Fibroblast of pulmonary artery (primary cell): Measurements from ENCODE around the gene LYPD6.

ENCODE experiments used
- DNase-seq: peaks from one replicate; pipeline ENCODE4 v3.0.0-alpha.2; 2010; ENCODE audit warnings: low read depth
- H3K4me3 ChIP-seq: replicated peaks from 2 replicates; pipeline ENCODE4 v1.5.1; 2011; ENCODE audit warnings: low read depth, mild to moderate bottlenecking, control low read depth, low read length, moderate library complexity
- CTCF ChIP-seq: IDR thresholded peaks from 2 replicates; pipeline ENCODE4 v1.5.1; 2011; ENCODE audit warnings: mild to moderate bottlenecking, control low read depth, low read length, inconsistent platforms; ENCODE audit errors: missing control alignments

LYPD6 gene

GRCh38 chr2:149344105-149344504, 13.7 kb downstream of the LYPD6 start:
- no peak for DNase-seq
- H3K4me3 ChIP-seq: no peak overlapping the region
- TF ChIP-seq CTCF: no peak

- DNase-seq: no peak
These were observed 15.9 kb downstream of the LYPD6 start for GRCh38 chr2:149346272-149346671.

GRCh38 chr2:149348291-149348690, 17.9 kb downstream of the LYPD6 start:
- DNase-seq: no peak
- no peak overlapping the region for H3K4me3 ChIP-seq
- TF ChIP-seq CTCF: no peak

More at GRCh38 chr2:149346272-149346671, 15.9 kb downstream of the LYPD6 start:
- TF ChIP-seq CTCF: no peak
- no peak overlapping the region for H3K4me3 ChIP-seq

- TF ChIP-seq CTCF: no peak
- no peak overlapping the region for H3K4me3 ChIP-seq
- DNase-seq: no peak
These were observed 23.0 kb downstream of the LYPD6 start for GRCh38 chr2:149353421-149353820.

GRCh38 chr2:149355716-149356422, 25.5 kb downstream of the LYPD6 start:
- DNase-seq: no peak
- no peak overlapping the region for H3K4me3 ChIP-seq
- TF ChIP-seq CTCF: no peak

GRCh38 chr2:149357058-149357457, 26.7 kb downstream of the LYPD6 start:
- no peak for TF ChIP-seq CTCF
- no peak overlapping the region for H3K4me3 ChIP-seq
- DNase-seq: no peak

- H3K4me3 ChIP-seq: no peak overlapping the region
- TF ChIP-seq CTCF: no peak
- DNase-seq: no peak
These were observed 29.7 kb downstream of the LYPD6 start for GRCh38 chr2:149360106-149360505.
